ENCODE data around the gene MTERF2. TPM values are rescaled to one million over a fixed set of nuclear protein-coding genes. Genes with fewer than 3 reads are reported as not detected.

MTERF2 gene
- total RNA-seq, 1 donor from 2014 or later, result 3.1 TPM

DNA sequence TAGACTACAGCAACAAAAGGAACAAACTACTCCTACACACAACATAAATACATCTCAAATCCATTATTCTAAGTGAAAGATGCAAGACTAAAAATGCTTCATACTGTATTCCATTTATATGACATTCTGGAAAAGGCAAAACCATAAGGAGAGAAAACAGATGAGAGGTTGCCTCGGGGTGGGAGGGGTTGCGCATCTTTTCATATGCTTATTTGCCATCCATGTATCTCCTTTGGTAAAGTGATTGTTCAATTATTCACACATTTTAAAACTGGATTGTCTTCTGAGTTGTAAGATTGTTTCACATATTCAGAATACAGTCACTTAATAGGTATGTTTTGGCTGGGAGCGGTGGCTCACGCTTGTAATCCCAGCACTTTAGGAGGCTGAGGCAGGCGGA, 36.4 kb downstream of the MTERF2 start:
- TF ChIP-seq, protein P1, sequence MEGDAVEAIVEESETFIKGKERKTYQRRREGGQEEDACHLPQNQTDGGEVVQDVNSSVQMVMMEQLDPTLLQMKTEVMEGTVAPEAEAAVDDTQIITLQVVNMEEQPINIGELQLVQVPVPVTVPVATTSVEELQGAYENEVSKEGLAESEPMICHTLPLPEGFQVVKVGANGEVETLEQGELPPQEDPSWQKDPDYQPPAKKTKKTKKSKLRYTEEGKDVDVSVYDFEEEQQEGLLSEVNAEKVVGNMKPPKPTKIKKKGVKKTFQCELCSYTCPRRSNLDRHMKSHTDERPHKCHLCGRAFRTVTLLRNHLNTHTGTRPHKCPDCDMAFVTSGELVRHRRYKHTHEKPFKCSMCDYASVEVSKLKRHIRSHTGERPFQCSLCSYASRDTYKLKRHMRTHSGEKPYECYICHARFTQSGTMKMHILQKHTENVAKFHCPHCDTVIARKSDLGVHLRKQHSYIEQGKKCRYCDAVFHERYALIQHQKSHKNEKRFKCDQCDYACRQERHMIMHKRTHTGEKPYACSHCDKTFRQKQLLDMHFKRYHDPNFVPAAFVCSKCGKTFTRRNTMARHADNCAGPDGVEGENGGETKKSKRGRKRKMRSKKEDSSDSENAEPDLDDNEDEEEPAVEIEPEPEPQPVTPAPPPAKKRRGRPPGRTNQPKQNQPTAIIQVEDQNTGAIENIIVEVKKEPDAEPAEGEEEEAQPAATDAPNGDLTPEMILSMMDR (IDR thresholded peaks at IDR 0.05), result no peak
- no peak for DNase-seq (ENCODE audit: low spot score in 2 of 2)
- H3K9me3 ChIP-seq, result no peaks in the 10 kb centered on the region
- H3K4me3 ChIP-seq, result no peak overlapping the region
- intact Hi-C loops (cut with DNase I), result no loop called here
- no peaks in the 10 kb centered on the region for H3K4me1 ChIP-seq
- no peaks in the 10 kb centered on the region for H3K27me3 ChIP-seq
- no peak overlapping the region for H3K27ac ChIP-seq
- no peaks in the 10 kb centered on the region for H3K36me3 ChIP-seq

DNA sequence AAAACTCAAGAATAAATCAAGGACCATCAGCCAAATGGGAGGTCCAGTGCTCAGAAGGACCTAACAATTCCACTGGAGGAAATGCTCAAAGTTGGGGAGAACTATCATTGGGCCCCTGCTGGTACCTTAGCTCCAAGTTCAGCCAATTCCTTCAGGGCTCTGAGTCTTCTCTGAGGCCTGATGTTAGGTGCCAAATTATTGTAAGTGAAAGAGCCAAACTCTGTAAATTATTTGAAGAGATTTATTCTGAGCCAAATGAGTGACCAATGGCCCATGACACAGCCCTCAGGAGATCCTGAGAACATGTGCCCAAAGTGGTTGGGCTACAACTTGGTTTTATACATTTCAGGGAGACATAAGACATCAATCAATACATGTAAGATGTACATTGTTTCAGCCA, 39.5 kb downstream of the MTERF2 start:
- Histone ChIP-seq H3K27ac (no peak overlapping the region), H3K4me3 (no peak overlapping the region), H3K4me1 (no peaks in the 10 kb centered on the region), H3K36me3 (no peaks in the 10 kb centered on the region), H3K27me3 (no peaks in the 10 kb centered on the region), H3K9me3 (no peaks in the 10 kb centered on the region)
- TF ChIP-seq, protein P1 (IDR thresholded peaks at IDR 0.05), result no peak
- intact Hi-C loops (cut with DNase I), result no loop called here
- DNase-seq (ENCODE audit: low spot score in 2 of 2), result no peak

- no peak overlapping the region for H3K4me3 ChIP-seq
- TF ChIP-seq, protein P1 (IDR thresholded peaks at IDR 0.05), result no peak
Observed at GRCh38 chr12:106945261-106945851, 41.6 kb downstream of the MTERF2 start.

DNA sequence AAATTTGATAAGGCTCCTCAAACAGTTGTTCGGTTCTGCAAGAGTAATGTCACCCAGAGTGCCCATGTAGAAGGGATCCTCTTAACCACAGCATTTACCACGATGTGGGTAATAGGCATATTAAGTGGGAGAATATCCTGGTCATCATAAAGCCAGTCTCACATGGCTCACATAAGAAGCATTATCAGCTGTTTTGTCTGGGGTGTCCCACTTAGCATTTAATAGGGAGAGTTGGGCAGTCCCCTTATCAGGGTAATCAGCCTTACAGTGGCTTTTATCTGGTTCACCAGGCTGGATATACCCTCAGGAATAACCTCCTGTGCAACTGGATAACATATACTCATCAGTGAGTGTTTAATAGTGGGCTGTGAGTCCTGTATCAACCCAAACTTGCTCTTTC, 44.2 kb downstream of the MTERF2 start:
- TF ChIP-seq, protein P1 (IDR thresholded peaks at IDR 0.05), result no peak
- no peaks in the 10 kb centered on the region for H3K36me3 ChIP-seq
- peaks cover 0 to 7% of the 10 kb centered on the region in 2 donors for H3K4me1 ChIP-seq
- H3K27me3 ChIP-seq, result no peaks in the 10 kb centered on the region
- intact Hi-C loops (cut with DNase I), result no loop called here
- H3K4me3 ChIP-seq, result no peak overlapping the region
- no peak overlapping the region for H3K27ac ChIP-seq
- no peak for DNase-seq (ENCODE audit: low spot score in 2 of 2)
- H3K9me3 ChIP-seq, result no peaks in the 10 kb centered on the region

More at GRCh38 chr12:106945261-106945851, 41.6 kb downstream of the MTERF2 start:
- no peaks in the 10 kb centered on the region for H3K27me3 ChIP-seq
- no peaks in the 10 kb centered on the region for H3K9me3 ChIP-seq
- no peak for DNase-seq (ENCODE audit: low spot score in 2 of 2)
- intact Hi-C loops (cut with DNase I), result no loop called here
- no peaks in the 10 kb centered on the region for H3K36me3 ChIP-seq
- no peak overlapping the region for H3K27ac ChIP-seq
- peaks cover 0 to 7% of the 10 kb centered on the region in 2 donors for H3K4me1 ChIP-seq

DNA sequence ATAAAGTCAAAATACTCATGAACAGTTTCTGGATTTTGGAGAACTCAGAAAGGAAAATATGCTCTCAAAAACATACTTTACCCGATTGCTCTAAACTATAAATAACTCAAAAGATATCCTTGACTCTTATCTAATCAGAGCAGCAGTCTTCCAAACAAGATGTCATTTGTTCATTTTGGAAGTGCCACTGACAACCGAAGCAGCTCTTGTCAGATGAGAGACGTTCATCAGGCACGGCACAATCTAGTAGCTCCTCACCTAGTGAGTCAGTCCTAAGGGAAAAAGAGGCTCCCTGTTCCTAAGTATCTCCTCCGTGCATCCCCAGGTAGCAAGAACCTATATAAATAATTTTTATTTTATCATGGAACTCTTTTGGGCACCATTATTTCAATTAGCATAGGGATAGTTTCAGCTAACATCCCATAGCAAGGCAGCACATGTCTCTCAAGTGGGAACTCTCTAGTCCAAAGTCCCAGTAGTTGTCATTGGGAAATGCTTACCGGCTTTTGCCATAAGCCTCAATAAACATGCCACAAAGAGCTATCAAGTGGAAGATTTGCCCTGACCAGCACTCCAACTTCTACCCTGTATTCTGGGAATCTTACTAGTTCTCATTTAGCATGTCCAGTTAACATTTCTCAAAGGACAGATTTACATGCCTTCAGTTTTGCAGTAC, 45.3 kb downstream of the MTERF2 start:
- Histone ChIP-seq H3K27me3 (no peaks in the 10 kb centered on the region), H3K9me3 (no peaks in the 10 kb centered on the region), H3K4me1 (peaks cover 0 to 7% of the 10 kb centered on the region in 2 donors), H3K36me3 (no peaks in the 10 kb centered on the region), H3K27ac (peak overlapping the region; percentile 39 to 43), H3K4me3 (no peak overlapping the region)
- DNase-seq (ENCODE audit: low spot score in 2 of 2), result no peak
- intact Hi-C loops (cut with DNase I), result no loop called here
- TF ChIP-seq, protein P1 (IDR thresholded peaks at IDR 0.05), result no peak

Measured in ascending aorta (tissue), 2 donors.